CD4-positive, alpha-beta T cell treated with Interleukin-10 for 1 hour (primary cell): ENCODE data around the gene PEAK3.
"Not testable (repeated sequence)": the region's sequence is repeated elsewhere in the genome, so short reads cannot be mapped to it uniquely, and the experiment has no call there.

Experiments used
- DNase-seq: peaks from one replicate; pipeline ENCODE4 v3.0.0-alpha.2; 2020

PEAK3 gene

DNA sequence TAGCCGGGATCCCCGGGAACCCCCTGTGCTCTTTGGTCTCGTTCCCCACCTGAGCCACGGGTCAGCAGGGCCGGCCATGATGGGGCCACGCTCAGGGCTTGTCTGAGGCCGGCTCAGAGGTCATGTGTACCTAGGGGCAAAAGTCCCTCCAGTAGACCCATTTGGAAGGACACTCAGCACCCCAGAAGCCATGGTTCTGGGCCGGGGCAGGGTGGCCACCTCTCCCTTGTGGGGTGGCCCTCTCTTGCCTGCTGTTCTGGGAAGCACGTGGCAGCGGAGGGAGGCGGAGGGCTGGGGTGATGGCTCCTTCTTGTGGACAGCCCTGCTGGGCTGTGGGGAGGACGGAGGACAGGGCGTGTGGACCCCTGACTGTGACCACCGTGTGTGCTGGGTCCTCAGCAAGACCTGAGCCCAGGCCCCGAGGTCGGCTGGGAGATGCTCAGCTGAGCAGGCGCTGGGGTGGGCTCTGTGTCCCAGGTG is 6.4 kb upstream of the PEAK3 start:
- DNase-seq = no peak

- DNase-seq = no peak
These were observed 5.8 kb upstream of the PEAK3 start for GRCh38 chr19:2287585-2288337.

DNA sequence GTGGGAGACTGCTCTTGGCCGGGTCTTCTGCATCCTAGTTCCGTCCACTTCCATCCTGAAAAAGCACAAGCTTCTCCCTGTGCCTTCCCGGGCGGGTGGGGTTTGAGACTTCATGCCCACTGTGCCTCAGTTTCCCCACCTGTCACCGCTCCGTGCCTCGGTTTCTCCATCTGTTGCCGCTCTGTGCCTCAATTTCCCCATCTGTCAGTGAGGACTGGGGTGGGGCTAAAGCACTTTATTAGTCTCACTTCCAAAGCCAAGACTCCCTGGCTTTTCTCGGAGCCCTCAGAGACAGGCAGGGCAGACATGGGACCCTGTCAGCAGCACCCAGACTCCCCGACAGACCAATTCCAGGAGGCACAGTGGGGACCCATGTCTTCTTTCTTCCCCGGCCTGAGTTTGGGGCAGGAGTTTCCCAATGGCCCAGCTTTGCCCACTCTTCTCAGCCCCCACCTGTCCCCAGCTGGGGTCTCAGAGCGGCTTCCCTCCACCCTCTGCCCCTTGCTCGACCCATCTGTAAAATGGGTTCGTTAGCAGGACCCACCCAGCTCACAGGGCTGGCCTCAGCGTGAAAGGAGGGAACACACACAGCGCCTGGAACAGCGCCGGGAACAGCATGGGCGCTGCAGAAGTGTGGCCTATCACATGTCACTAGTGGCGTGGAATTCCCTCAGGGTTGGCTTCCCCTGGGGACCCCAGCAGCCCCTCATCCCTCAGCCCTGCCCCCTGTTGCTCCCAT is 4.6 kb upstream of the PEAK3 start:
- no peak for DNase-seq

GRCh38 chr19:2283835-2284507 is 2.0 kb upstream of the PEAK3 start:
- no peak for DNase-seq

- DNase-seq = no peak
These were observed 875 bp upstream of the PEAK3 start for GRCh38 chr19:2282862-2283237.

- DNase-seq = not testable (repeated sequence)
These were observed 512 bp downstream of the PEAK3 start for GRCh38 chr19:2281265-2282061.

GRCh38 chr19:2280633-2281264 is 1.2 kb downstream of the PEAK3 start:
- no peak for DNase-seq

DNA sequence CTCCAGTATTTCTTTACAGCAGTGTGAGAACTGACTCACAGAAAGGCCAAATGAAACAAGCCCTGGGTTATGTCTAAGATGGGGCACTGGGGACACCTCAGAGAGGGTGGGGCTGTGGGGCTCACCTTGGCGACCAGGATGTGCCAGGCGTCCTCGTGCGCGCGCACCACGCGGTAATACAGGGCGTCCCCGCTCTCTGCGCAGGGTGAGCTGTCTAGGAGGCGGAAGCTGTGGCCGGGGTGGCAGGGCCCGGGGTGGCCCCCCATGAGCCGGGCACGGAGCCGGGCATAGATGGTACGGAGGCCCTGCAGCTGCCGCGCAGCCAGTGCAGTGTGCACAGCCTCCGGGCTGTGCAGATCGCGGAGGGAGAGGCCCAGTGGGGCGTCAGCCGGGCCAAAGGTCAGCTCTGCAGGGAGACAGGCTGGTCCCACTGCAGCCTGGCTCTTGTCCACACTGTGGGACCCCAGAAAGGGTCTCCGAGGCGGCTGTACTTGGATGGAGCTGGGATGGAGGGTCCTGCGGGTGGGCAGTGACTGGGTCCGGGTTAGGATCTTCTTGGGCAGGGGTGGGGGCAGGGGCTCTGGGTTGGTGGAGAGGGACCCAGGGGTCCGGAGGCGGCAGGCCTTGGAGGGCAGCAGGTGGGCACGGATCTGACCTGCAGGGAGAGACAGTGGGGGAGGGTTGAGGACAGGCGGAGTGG is 3.4 kb downstream of the PEAK3 start:
- DNase-seq = no peak

DNA sequence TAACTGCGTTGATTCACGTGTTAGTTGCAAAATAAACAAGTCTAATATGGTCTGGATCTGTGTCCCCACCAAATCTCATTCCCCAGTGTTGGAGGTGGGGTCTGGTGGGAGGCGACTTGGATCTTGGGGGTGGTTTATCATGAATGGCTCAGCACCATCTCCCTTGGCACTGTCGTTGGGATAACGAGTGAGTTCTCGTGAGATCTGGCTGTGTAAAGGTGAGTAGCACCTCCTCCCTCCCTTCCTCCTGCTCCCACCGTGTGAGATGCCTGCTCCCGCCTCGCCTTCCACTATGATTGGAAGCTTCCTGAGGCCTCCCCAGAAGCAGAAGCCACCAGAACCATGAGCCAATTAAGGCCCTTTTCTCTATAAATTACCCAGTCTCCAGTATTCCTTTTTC is 4.8 kb downstream of the PEAK3 start:
- no peak for DNase-seq

DNA sequence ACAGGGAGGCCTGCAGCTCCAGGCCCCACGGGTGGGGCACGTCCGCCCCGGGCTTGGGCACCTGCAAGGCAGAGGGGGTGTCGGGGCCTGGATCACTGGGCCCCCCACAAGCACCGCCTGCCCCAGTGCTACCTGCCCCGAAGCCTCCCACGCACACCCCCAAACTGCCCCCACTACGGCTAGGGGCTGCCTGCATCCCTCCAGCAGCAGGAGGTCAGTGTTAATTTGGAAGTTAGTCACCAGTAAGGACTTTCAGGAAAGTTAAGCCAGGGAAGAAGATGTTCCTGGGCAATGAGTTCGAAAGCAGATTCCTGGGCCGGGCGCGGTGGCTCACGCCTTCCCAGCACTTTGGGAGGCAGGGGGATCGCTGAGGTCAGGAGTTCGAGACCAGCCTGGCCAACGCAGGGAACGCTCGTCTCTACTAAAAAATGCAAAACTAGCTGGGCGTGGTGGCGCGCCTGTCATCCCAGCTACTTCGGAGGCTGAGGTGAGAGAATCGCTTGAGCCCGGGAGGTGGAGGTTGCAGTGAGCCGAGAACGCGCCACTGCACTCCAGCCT is 5.5 kb downstream of the PEAK3 start:
- no peak for DNase-seq

GRCh38 chr19:2275588-2276428 is 6.2 kb downstream of the PEAK3 start:
- no peak for DNase-seq

DNA sequence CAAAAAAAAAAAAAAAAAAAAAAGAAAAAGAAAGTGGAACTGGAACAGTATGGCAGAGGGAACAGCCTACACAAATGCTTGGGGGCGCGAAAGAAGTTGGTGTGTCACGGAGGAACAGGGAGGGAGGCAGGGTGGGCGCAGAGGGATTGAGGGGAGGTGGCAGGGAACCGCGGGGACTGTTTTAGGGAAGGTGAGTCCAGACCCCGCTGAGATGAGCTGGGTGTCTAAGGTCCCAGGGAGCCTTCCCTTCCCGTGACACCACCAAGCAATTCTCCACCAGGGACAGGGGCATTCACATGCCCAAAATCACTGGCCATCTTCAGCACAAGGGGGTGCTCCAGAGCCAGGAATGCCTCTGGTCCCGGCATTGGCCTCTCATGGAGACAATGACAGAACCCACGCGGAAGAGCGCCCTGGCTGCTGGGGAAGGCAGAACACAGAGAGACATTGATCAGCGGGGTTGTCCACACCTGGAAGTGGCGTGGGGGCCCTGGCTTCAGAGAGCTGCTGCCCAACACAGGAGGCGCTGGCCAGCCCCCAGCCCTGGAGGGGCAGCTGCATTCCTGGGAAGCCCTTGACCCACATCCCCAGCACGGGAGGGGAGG is 6.9 kb downstream of the PEAK3 start:
- peak; percentile 57 for DNase-seq

GRCh38 chr19:2274185-2274711 is 7.7 kb downstream of the PEAK3 start:
- DNase-seq = no peak

DNA sequence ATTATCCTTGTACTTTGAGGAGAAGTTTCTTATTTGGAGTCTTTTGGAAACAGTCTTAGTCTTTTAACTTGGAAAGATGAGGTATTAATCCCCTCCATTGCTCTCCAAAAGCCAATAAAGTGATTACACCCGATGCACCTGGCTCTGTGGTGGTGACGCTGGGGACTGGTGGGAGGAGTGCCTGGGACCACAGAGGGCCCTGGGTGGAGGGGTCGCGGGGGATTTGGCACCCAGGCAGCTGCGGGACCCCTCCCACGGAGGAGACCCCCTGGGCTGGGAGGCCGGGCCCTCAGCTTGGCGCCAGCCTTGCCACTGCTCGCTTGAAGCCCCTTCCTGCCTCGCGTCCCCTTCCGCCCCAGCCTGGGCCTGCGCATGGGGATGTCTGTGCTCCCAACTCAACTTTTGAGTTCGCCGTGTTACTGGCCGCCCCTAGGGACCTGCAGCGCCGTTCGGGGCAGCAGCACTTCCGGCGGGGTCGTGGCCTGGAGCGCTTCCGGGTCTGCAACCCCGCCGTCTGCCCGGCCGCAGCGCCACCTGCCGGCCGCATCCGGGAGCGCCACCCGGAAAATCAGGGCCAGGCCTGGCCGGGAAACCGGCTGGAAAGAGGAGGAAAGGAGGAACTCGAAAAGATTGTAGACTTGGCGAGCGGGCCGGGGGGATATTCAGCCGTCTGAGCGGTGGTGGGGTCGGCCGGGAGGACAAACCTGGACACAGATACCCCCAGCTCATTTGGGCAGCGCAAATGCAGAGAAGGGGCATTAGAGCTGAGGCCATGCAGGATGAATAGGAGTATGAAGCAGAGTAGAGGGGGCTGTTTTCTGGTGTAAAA is 8.4 kb downstream of the PEAK3 start:
- DNase-seq = peak; percentile 83

DNA sequence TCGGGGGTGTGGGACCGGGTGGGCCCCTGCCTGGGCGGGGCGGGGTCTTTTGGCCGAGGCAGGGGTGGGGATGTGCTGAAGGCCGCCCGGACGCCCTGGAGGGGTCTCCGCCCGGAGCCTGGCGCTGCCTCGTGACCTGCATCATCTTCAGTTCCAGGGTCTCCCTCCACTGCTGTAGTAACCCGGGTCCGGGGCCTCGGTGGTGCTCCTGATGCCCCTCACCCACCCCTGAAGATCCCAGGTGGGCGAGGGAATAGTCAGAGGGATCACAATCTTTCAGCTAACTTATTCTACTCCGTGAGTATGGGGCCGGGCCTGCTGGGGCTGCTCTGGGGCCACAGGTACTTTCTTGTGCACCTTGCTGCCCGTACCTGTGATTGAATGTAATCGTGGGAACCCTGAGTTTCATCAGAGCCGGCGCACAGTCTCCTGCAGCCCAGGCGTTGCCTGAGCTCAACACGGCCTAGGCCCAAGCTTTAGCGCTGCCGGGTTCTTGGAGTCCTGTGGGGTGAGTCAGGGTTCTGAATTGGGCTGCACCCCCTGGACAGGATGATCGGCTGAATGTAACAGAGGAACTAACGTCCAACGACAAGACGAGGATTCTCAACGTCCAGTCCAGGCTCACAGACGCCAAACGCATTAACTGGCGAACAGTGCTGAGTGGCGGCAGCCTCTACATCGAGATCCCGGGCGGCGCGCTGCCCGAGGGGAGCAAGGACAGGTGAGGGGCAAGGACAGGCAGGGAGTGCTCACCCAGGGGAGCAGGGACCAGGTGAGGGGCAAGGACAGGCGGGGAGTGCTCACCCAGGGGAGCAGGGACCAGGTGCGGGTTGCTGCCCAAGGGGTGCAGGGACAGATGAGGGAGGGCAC is 10.5 kb downstream of the PEAK3 start:
- DNase-seq = no peak

- DNase-seq = peak; percentile 78
These were observed 11.3 kb downstream of the PEAK3 start for GRCh38 chr19:2270423-2271233.

DNA sequence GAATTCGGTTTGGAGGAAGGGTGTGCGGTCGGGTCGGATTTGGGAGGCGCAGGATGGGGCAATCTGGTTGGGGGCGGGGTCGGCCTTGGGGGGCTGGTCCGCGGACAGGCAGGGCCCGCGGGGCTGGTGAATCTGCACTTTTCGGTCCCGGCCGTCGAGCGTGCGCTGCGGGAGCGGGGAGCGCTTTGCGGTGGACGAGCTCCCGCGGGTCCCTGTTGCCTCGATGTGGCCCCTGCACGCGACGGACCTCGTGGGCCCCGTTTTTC is 11.9 kb downstream of the PEAK3 start:
- no peak for DNase-seq
